K562 (cell line): Measurements from ENCODE around the gene BMP6. TPM values are rescaled to one million over a fixed set of nuclear protein-coding genes. Genes with fewer than 3 reads are reported as not detected.

ENCODE experiments used
- BHLHE40 ChIP-seq: IDR thresholded peaks from 2 replicates; pipeline ENCODE4 v1.6.1; 2011; ENCODE audit warnings: low read length, improper control_type of control experiment
- E2F3 ChIP-seq: fragments of 250-450 bp; sonication (Bioruptor Pico); IDR thresholded peaks from 2 replicates; pipeline ENCODE4 v1.4.0; 2020; ENCODE audit warnings: mild to moderate bottlenecking
- FOXK2 ChIP-seq, 2 experiments: fragments of 450-650 bp; IDR thresholded peaks in 1 of 2; conservative IDR thresholded peaks in 1 of 2; 2 replicates each; pipeline ENCODE4 v1.6.1; 2016; ENCODE audit warnings: low read depth in 2 of 2, mild to moderate bottlenecking in 1 of 2
- HDAC6 ChIP-seq: IDR thresholded peaks from 2 replicates; pipeline ENCODE4 v1.6.1; 2012; ENCODE audit warnings: low read depth, mild to moderate bottlenecking, control low read depth, inconsistent platforms, low read length, moderate library complexity
- ILK ChIP-seq: fragments of 450-650 bp; IDR thresholded peaks from 2 replicates; pipeline ENCODE4 v1.6.1; 2016; ENCODE audit warnings: missing genetic modification characterization, low read depth, mild to moderate bottlenecking, missing compliant biosample characterization, moderate library complexity, borderline replicate concordance
- KAT7 ChIP-seq: sonication (generic); formaldehyde crosslinking; IDR thresholded peaks from 2 replicates; pipeline ENCODE4 v1.8.0; 2022; ENCODE audit warnings: missing genetic modification reagents, mild to moderate bottlenecking, borderline replicate concordance
- LCOR ChIP-seq: sonication (generic); formaldehyde crosslinking; IDR thresholded peaks from 2 replicates; pipeline ENCODE4 v1.8.0; 2022; ENCODE audit warnings: mild to moderate bottlenecking, missing genetic modification reagents
- TFAP4 ChIP-seq: sonication (generic); formaldehyde crosslinking; IDR thresholded peaks from 2 replicates; pipeline ENCODE4 v1.8.0; 2022; ENCODE audit warnings: missing genetic modification reagents, mild to moderate bottlenecking, moderate library complexity, borderline replicate concordance
- XRCC3 ChIP-seq: fragments of 450-650 bp; IDR thresholded peaks from 2 replicates; pipeline ENCODE4 v1.6.1; 2017; ENCODE audit warnings: mild to moderate bottlenecking, moderate library complexity
- ZEB2 ChIP-seq: fragments of 450-650 bp; IDR thresholded peaks from 2 replicates; pipeline ENCODE4 v1.6.1; 2016
- ZFP30 ChIP-seq: fragments of 250-450 bp; sonication (Bioruptor Pico); IDR thresholded peaks from 2 replicates; pipeline ENCODE4 v1.8.0; 2022; ENCODE audit warnings: moderate library complexity, mild to moderate bottlenecking, inconsistent platforms, borderline replicate concordance
- ZFPM2 ChIP-seq: fragments of 250-450 bp; sonication (Bioruptor Pico); IDR thresholded peaks from 2 replicates; pipeline ENCODE4 v1.5.1; 2022; ENCODE audit warnings: mild to moderate bottlenecking
- ZNF133 ChIP-seq: fragments of 250-450 bp; sonication (Bioruptor Pico); IDR thresholded peaks from 2 replicates; pipeline ENCODE4 v1.4.0; 2020; ENCODE audit warnings: mild to moderate bottlenecking
- ZNF57 ChIP-seq: fragments of 450-650 bp; formaldehyde crosslinking; IDR thresholded peaks from 2 replicates; pipeline ENCODE4 v1.4.0; 2020; ENCODE audit warnings: mild to moderate bottlenecking, moderate library complexity
- polyA plus RNA-seq, 8 experiments: library from polyadenylated mRNA; depleted of rRNA in 4 of 8; stranded (reverse) in 5 of 8; unstranded in 3 of 8; fragments of >200 nt; fragmentation: Nextera tagmentation in 2 of 8; fragmentation: Illumina TruSeq in 1 of 8; extraction: Ambion mirVana in 2 of 8; extraction: Trizol in 1 of 8; gene quantifications; 2 replicates each; pipeline versions ENCODE4 v1.2.1 to v1.2.3, GENCODE V29; 2011 to 2014; ENCODE audit warnings: inconsistent platforms in 1 of 8, missing spikeins in 1 of 8
- total RNA-seq, 7 experiments: library from RNA; depleted of rRNA in 6 of 7; stranded (reverse); fragments of >200 nt in 6 of 7; fragmentation: Illumina TruSeq in 2 of 7; extraction: Trizol in 2 of 7; gene quantifications; 2 replicates each; pipeline versions ENCODE4 v1.2.1 to v1.2.3, GENCODE V29; 2011 to 2021; ENCODE audit warnings: low replicate concordance in 1 of 7
- TF ChIP-seq, protein P1 (sequence below), 2 experiments: fragments of 450-650 bp; IDR thresholded peaks; 2 replicates each; pipeline ENCODE4 v1.6.1; 2018; ENCODE audit warnings: mild to moderate bottlenecking in 2 of 2, low read depth in 1 of 2; ENCODE audit not compliant: partially characterized antibody in 2 of 2
- TF ChIP-seq, protein P2 (sequence below): fragments of 450-650 bp; formaldehyde crosslinking; IDR thresholded peaks from 2 replicates; pipeline ENCODE4 v1.4.0; 2020; ENCODE audit warnings: mild to moderate bottlenecking, moderate library complexity
- TF ChIP-seq, protein P3 (sequence below), 2 experiments: fragments of 450-650 bp; IDR thresholded peaks; 2 replicates each; pipeline ENCODE4 v1.6.1; 2016
- TF ChIP-seq, protein P4 (sequence below): fragments of 450-650 bp; formaldehyde crosslinking; IDR thresholded peaks from 2 replicates; pipeline ENCODE4 v1.4.0; 2022; ENCODE audit warnings: missing genetic modification characterization

Gene BMP6
- total and polyA plus RNA-seq, 9 of the 15 experiments (the other 6 are each of a cell fraction or from before 2014, with no cell fraction given): 0.01 to 0.13 (median 0.06) TPM; not detected in 3

GRCh38 chr6:7697820-7698623, 27.9 kb upstream of the BMP6 start (continued):
- TF ChIP-seq, protein P1, sequence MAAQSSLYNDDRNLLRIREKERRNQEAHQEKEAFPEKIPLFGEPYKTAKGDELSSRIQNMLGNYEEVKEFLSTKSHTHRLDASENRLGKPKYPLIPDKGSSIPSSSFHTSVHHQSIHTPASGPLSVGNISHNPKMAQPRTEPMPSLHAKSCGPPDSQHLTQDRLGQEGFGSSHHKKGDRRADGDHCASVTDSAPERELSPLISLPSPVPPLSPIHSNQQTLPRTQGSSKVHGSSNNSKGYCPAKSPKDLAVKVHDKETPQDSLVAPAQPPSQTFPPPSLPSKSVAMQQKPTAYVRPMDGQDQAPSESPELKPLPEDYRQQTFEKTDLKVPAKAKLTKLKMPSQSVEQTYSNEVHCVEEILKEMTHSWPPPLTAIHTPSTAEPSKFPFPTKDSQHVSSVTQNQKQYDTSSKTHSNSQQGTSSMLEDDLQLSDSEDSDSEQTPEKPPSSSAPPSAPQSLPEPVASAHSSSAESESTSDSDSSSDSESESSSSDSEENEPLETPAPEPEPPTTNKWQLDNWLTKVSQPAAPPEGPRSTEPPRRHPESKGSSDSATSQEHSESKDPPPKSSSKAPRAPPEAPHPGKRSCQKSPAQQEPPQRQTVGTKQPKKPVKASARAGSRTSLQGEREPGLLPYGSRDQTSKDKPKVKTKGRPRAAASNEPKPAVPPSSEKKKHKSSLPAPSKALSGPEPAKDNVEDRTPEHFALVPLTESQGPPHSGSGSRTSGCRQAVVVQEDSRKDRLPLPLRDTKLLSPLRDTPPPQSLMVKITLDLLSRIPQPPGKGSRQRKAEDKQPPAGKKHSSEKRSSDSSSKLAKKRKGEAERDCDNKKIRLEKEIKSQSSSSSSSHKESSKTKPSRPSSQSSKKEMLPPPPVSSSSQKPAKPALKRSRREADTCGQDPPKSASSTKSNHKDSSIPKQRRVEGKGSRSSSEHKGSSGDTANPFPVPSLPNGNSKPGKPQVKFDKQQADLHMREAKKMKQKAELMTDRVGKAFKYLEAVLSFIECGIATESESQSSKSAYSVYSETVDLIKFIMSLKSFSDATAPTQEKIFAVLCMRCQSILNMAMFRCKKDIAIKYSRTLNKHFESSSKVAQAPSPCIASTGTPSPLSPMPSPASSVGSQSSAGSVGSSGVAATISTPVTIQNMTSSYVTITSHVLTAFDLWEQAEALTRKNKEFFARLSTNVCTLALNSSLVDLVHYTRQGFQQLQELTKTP (IDR thresholded peaks at IDR 0.05; ENCODE audit: low read depth in 1 of 2, partially characterized antibody in 2 of 2): peak; percentile 45 to 55
- TF ChIP-seq TFAP4 (CRISPR knock-in tag) (no peak), FOXK2 (conservative IDR thresholded peaks at IDR 0.05 in 1 of 2, IDR thresholded peaks at IDR 0.05 in 1 of 2; ENCODE audit: low read depth in 2 of 2) (peak in 1 of 2 experiments; percentile 45; a peak in 1 of 4 replicates), LCOR (peak; percentile 63; the same call in 1 of the 2 replicates), ZFP30 (CRISPR knock-in tag) (no peak), ILK (no peak), XRCC3 (no peak), ZNF57 (no peak), BHLHE40 (peak; percentile 40; the same call in 1 of the 2 replicates), E2F3 (no peak), HDAC6 (no peak), KAT7 (CRISPR knock-in tag) (peak; percentile 77; the same call in 1 of the 2 replicates), ZNF133 (CRISPR knock-in tag) (no peak), ZEB2 (peak; percentile 70; the same call in 1 of the 2 replicates), ZFPM2 (CRISPR knock-in tag) (no peak)
- TF ChIP-seq, protein P2, sequence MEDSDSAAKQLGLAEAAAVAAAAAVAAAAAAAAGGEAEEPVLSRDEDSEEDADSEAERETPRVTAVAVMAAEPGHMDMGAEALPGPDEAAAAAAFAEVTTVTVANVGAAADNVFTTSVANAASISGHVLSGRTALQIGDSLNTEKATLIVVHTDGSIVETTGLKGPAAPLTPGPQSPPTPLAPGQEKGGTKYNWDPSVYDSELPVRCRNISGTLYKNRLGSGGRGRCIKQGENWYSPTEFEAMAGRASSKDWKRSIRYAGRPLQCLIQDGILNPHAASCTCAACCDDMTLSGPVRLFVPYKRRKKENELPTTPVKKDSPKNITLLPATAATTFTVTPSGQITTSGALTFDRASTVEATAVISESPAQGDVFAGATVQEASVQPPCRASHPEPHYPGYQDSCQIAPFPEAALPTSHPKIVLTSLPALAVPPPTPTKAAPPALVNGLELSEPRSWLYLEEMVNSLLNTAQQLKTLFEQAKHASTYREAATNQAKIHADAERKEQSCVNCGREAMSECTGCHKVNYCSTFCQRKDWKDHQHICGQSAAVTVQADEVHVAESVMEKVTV (CRISPR knock-in tag): no peak
- TF ChIP-seq, protein P3, sequence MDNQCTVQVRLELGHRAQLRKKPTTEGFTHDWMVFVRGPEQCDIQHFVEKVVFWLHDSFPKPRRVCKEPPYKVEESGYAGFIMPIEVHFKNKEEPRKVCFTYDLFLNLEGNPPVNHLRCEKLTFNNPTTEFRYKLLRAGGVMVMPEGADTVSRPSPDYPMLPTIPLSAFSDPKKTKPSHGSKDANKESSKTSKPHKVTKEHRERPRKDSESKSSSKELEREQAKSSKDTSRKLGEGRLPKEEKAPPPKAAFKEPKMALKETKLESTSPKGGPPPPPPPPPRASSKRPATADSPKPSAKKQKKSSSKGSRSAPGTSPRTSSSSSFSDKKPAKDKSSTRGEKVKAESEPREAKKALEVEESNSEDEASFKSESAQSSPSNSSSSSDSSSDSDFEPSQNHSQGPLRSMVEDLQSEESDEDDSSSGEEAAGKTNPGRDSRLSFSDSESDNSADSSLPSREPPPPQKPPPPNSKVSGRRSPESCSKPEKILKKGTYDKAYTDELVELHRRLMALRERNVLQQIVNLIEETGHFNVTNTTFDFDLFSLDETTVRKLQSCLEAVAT (IDR thresholded peaks at IDR 0.05): no peak
- TF ChIP-seq, protein P4, sequence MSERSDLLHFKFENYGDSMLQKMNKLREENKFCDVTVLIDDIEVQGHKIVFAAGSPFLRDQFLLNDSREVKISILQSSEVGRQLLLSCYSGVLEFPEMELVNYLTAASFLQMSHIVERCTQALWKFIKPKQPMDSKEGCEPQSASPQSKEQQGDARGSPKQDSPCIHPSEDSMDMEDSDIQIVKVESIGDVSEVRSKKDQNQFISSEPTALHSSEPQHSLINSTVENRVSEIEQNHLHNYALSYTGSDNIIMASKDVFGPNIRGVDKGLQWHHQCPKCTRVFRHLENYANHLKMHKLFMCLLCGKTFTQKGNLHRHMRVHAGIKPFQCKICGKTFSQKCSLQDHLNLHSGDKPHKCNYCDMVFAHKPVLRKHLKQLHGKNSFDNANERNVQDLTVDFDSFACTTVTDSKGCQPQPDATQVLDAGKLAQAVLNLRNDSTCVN (CRISPR knock-in tag): no peak
